Measurements from ENCODE around the gene CADM2.

The CADM2 gene

DNA sequence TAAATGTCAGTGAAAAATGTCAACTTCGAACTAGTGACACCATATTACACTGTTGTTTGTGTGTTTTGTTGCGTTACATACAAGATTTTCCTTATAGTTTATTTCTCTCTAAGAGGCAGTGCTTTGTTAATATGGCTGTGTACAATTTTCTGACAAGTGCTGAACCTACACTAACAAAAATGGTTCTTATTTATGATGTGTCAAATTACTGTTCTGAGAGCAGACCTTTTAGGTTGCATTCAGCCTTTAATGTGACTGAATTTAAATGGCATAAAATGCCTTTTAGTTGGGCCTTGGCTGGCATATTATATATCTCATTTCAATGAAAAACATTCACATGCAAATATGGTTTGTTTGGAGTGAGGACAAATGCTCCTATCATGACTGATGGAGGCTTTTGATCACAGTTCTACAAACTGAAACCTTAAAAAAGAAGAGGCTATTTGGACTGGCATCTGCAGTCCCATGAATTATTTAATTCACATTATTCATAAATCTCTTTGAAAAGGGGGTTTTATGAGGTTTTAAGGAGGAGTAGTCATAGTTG is 750.6 kb downstream of the CADM2 start:
- no peak for DNase-seq

DNA sequence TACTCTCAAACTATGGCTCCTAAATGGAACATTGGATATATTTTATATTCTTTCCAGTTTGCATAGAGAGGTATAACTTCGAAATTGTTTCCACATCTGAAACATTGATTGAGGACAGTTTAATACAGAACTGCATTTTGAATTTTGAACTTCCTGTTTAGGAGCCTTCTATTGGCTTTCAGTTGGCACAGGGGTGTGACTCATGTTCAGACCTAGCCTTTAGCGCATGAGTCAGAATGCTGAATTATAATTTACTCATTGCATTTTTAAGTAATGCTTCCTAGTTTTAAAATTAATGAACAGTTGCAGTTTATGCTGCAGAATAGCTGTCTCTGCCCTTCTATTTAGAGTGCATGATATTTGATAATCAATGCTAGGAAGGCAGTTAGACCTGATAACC is 751.7 kb downstream of the CADM2 start:
- no peak for DNase-seq

DNA sequence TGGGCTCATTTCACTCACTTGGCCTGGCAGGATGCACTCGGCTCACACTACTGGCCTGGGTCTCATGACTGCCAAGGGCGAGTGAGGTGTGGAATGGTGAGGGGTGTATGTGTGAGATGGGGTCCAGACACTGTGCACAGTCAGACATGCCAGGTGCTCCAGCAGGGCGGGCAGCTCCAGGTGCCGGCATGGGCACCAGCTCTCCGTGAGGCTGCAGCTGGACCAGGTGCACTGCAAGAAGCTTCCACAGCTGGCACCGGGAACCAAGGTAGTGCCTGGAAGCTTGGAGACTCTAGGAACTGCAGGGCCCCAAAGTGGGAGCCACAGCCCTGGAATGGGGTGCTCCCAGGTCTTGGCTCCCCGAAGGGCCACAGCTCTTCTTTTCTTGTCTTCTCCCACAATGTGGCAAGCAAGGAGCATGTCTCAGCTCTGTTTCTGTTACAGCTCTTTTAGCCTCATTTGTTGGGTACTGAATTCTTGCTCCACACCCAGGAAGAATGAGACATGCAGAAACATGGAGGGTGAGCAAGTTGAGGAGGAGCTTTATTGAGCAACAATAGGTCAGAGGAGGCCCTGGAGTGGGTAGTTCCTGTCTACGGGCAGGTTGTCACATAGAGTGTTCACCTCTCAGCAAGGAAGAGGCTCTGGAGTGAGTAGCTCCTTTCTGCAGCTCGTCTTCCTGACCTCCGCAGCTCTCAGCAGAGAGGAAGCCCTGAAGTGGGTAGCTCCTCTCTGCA is 762.8 kb downstream of the CADM2 start:
- no peak for DNase-seq

- no peak for DNase-seq
Measured at GRCh38 chr3:85725809-85726208, 767.0 kb downstream of the CADM2 start.

DNA sequence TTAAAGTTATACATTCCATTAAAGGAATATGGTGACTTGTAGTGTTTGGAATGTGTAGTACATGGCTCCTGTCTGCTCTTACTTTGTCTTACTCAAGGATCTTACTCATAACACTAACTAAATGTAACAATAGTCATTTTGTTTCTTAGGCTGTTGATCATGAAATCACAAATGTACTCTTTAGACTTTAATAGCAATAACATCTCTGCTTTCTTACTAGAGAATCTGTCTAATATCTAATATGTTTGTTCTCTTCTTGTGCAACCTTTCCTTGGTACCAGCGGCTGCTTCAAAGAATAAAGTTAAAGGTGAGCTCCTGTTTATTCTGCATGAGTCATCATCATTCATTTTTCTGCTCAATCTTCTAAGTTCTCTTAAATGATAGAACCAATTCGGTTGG is 767.5 kb downstream of the CADM2 start:
- no peak for DNase-seq

GRCh38 chr3:85737846-85738245 is 779.1 kb downstream of the CADM2 start:
- DNase-seq = no peak

GRCh38 chr3:85740561-85740960 is 781.8 kb downstream of the CADM2 start:
- DNase-seq = no peak

DNA sequence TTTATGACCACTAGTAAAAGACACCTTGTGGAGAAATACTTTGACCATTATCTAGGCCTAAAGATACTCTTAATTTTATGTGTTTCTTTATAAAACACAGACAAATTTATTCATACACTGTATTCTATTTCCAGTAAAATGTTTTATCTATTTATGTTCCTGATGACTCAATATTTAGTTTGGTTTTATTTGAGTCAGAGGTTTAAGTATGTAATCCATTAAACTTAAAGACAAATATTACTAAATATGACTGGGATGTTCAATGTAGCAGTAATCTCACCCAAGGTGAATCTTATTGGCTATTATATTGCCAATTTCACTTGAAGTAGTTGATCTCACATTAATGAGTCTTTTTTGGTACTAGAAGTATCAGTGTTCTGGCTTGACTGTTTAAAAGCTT is 799.7 kb downstream of the CADM2 start:
- no peak for DNase-seq

DNA sequence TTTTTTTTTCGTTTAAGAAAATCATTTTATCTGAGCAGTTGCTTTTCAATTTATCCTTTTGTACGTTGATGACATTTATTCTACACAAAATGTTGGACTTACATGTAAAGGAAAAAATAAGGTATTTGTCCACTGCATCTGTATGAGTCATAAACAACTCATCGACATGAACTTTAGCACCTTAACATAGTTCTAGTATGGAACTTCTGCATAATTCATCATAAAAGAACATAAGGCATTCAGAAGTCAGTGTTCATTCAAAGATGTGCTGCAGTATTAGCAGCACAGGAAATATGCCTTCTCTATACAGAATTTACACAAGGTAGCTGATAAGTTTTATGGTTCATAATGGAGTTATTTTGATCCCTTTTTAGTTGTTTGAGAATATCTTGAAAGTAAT is 801.6 kb downstream of the CADM2 start:
- no peak for DNase-seq

- DNase-seq = no peak
Measured at GRCh38 chr3:85780806-85781205, 822.0 kb downstream of the CADM2 start.

DNA sequence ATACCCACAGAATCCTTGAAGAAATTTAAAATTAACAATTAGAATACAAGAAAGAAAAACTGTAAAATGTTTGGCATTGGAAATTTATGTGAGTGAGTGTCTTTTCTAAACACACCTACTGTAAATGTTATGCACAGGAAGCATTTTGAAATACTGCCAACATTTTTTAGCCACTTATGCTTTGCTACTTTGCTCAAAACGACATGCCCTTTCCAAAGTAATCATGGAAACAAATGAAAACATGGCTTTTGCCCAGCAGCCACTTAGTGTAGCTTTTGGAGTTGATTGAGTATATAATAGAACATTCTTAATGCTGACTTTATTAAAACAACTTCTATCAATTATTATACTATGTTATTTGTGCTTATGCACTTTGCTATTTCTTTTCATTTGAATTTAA is 823.0 kb downstream of the CADM2 start:
- DNase-seq = no peak

DNA sequence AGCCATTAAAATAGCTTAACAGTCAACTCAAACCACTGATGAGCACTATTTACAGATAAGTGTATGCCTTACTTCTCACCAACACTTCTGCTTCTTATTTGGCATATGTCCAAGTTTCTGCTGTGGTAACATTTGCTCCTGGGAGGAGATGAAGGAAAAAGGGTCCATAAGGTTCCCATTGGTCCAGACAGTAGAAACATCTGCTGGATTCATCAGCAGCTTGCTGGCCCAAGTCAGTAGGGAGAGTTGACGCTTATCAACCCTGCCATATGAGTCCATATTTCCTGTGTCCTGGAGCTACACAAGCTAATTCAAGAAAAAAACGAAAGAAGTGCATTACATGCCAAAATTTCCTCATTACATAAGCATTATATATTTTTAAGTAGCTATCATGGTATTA is 824.5 kb downstream of the CADM2 start:
- DNase-seq = no peak

- no peak for DNase-seq
Measured at GRCh38 chr3:85785766-85786165, 827.0 kb downstream of the CADM2 start.

- no peak for DNase-seq
Measured at GRCh38 chr3:85790445-85791030, 831.7 kb downstream of the CADM2 start.

DNA sequence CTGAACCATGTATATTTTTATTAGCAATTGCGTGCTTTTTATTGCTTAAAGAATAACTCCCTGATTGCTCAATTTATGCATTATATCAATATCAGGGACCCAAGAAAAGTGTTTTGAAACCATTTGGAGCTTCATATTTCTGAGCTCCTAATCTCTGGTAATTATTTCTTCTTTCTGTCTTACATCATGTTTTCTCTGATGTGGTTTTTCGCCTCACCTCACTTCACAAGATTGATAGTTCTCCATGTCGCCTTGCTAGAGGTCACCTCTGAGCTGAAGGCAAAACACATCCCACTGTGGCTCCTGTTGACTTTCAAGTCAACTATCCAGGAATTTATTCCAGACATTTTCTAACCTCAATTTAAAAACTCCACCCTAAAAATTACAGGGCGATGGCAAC is 837.4 kb downstream of the CADM2 start:
- no peak for DNase-seq

- no peak for DNase-seq
Measured at GRCh38 chr3:85800676-85801075, 841.9 kb downstream of the CADM2 start.

DNA sequence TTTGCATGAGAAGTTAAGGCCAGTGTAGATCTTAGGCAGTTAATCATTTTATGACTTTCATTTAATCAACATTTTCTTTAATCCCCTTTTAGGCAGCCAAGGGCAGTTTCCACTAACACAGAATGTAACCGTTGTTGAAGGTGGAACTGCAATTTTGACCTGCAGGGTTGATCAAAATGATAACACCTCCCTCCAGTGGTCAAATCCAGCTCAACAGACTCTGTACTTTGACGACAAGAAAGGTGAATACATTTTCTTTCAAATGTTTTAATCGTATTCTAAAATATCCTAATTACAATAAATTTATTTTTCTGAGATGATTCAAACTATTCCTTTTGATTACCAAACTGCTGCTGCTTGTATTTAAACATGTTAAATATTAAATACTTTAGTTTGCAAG is 843.2 kb downstream of the CADM2 start:
- no peak for DNase-seq

GRCh38 chr3:85808755-85809154 is 850.0 kb downstream of the CADM2 start:
- no peak for DNase-seq

DNA sequence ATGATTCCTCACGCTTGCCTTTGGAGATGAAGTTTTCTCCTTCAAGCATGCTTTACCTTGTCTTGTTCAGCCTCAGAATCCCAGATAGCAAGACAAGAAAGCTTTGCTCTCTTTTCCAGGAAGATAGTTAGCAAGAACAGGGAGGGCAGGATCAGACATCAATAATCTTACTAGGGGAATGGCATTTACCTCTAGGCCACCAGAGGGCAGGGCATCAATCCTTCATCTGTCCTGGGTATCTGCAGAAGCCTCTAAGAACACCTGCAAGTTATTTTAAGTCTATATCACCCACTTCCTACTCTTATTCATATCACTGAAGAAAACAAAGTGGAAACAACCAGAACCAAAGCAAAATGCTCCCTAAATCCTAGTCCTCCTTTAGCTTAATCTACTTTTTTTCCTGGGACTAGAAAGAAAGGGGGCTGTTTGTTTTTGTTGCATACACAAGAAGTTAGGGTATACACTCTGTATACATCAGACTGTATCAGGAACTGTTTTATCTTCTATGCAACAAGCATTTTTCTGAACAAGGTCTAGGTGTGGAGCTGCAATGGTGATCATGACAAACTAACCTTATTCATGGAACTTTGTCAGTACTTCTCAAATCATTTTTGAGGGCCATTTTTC is 862.5 kb downstream of the CADM2 start:
- no peak for DNase-seq

DNA sequence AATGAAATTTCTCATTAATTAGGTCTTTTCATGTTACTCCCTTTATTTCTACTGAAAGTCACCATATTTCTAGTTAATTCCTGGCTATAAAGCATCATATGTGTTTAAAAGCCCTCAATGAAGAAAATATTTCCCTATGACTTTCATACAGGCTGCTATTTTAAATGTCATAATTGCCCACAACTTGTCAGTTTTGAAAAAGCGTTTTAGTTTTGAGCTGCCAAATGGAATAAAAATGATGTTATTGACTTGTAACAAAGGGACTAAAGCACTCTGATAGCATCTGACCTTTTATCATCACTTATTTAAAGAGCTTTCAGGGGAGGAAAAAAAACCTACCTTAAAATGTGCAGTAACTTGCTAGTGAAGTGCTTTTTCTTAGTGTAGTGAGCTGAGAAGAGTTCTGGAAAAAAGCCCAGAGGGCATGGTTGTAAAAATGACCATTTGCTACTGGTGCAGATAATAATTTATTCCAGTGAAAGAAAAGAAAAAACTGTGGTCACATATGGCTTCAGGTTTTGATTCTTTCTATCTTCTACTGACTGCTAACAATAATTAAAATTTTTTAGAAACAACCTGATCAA is 877.2 kb downstream of the CADM2 start:
- DNase-seq = no peak

GRCh38 chr3:85837402-85837801 is 878.6 kb downstream of the CADM2 start:
- DNase-seq = no peak

DNA sequence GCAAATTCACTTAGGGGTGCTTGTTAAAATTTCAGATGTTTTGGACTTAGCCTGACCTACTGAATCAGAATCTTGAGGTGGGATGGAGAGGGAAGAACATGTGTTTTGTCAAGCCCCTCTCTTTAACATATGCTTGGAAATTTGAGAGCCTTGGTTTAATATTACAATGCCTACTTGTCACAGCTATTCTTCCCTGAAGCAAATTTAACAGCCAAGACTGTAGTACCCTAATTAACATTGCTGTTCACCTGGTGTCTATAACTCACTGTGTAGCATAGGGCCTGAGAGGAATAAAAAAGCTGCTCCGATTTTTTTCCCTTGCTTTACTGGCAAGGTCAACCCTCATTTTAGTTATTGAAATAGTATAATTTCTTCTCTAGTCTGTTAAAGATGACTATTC is 880.1 kb downstream of the CADM2 start:
- DNase-seq = no peak

DNA sequence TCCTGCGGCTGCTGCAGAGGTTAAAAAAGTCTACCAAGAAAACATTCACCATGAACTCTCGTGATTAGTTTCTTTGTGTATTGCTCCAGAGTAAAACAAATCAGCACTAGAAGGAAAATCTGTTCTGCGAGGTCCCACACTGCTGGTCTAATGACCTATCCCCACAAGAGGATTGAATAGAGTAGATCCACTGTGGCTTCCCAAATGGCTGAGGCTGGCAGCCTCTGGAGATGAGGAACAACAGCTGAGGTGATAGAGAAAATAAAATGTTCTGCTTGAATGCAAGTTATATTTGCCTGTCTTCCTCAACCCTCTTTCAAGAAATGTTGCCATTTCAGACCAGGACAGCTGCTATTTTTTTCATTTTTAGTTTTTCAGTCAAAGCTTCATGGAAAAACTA is 883.3 kb downstream of the CADM2 start:
- DNase-seq = no peak

GRCh38 chr3:85846940-85847339 is 888.2 kb downstream of the CADM2 start:
- no peak for DNase-seq

All from NCI-H510A (cell line).